ENCODE measurements around the gene MLNR.

Gene MLNR

GRCh38 chr13:49183672-49184325 is 36.3 kb upstream of the MLNR start:
- no peak for TF ChIP-seq ZNF565 (CRISPR knock-in tag; conservative IDR thresholded peaks at IDR 0.05; ENCODE audit: low read depth)
- no peak for TF ChIP-seq SNAI2 (CRISPR knock-in tag; IDR thresholded peaks at IDR 0.05)
- no peak for TF ChIP-seq ZC3H10 (CRISPR knock-in tag; IDR thresholded peaks at IDR 0.05)
- TF ChIP-seq CSRNP3 (CRISPR knock-in tag; IDR thresholded peaks at IDR 0.05): no peak
- no peak for TF ChIP-seq TCF4 (CRISPR knock-in tag; IDR thresholded peaks at IDR 0.05; ENCODE audit: borderline replicate concordance)
- no peak for TF ChIP-seq GLIS3 (CRISPR knock-in tag; IDR thresholded peaks at IDR 0.05)
- TF ChIP-seq PPARA (CRISPR knock-in tag; IDR thresholded peaks at IDR 0.05; ENCODE audit: borderline replicate concordance): no peak
- no peak for TF ChIP-seq RARB (CRISPR knock-in tag; IDR thresholded peaks at IDR 0.05)
- TF ChIP-seq CSDC2 (CRISPR knock-in tag; IDR thresholded peaks at IDR 0.05): no peak
- TF ChIP-seq ISL1 (CRISPR knock-in tag; IDR thresholded peaks at IDR 0.05): no peak
- no peak for TF ChIP-seq POU6F1 (CRISPR knock-in tag; IDR thresholded peaks at IDR 0.05; ENCODE audit: borderline replicate concordance, low read depth)
- TF ChIP-seq OSR1 (CRISPR knock-in tag; IDR thresholded peaks at IDR 0.05): no peak
- no peak for TF ChIP-seq ZNF8 (CRISPR knock-in tag; IDR thresholded peaks at IDR 0.05)
- TF ChIP-seq PATZ1 (CRISPR knock-in tag; IDR thresholded peaks at IDR 0.05; ENCODE audit: borderline replicate concordance): no peak
- TF ChIP-seq ZFP30 (CRISPR knock-in tag; IDR thresholded peaks at IDR 0.05): no peak
- no peak for TF ChIP-seq ARNTL (CRISPR knock-in tag; IDR thresholded peaks at IDR 0.05; ENCODE audit: borderline replicate concordance, low read depth)
- no peak for TF ChIP-seq BACH2 (CRISPR knock-in tag; IDR thresholded peaks at IDR 0.05; ENCODE audit: borderline replicate concordance)
- TF ChIP-seq ZFP3 (CRISPR knock-in tag; IDR thresholded peaks at IDR 0.05): no peak
- TF ChIP-seq TSHZ2 (CRISPR knock-in tag; IDR thresholded peaks at IDR 0.05): no peak
- no peak for TF ChIP-seq TOX (CRISPR knock-in tag; IDR thresholded peaks at IDR 0.05; ENCODE audit: borderline replicate concordance)

GRCh38 chr13:49184621-49185020 is 35.5 kb upstream of the MLNR start:
- no peak for ATAC-seq
- TF ChIP-seq ZFP30 (CRISPR knock-in tag; IDR thresholded peaks at IDR 0.05) (no peak), SNAI2 (CRISPR knock-in tag; IDR thresholded peaks at IDR 0.05) (no peak), TSHZ2 (CRISPR knock-in tag; IDR thresholded peaks at IDR 0.05) (no peak), BACH2 (CRISPR knock-in tag; IDR thresholded peaks at IDR 0.05; ENCODE audit: borderline replicate concordance) (no peak), ISL1 (CRISPR knock-in tag; IDR thresholded peaks at IDR 0.05) (no peak), TCF4 (CRISPR knock-in tag; IDR thresholded peaks at IDR 0.05; ENCODE audit: borderline replicate concordance) (no peak), RARB (CRISPR knock-in tag; IDR thresholded peaks at IDR 0.05) (no peak), ZFP3 (CRISPR knock-in tag; IDR thresholded peaks at IDR 0.05) (no peak), CREB5 (CRISPR knock-in tag; IDR thresholded peaks at IDR 0.05; ENCODE audit: low read depth) (no peak)

More at GRCh38 chr13:49183672-49184325, 36.3 kb upstream of the MLNR start:
- ATAC-seq: no peak
